Thoracic aorta (tissue), 2 donors: ENCODE measurements around the gene MPL. TPM values are rescaled to one million over a fixed set of nuclear protein-coding genes. Genes with fewer than 3 reads are reported as not detected.

Experiments used
- ATAC-seq: fragments of 150-250 bp; one replicate; pipeline ENCODE4 v1.8.0; 2017; ENCODE audit warnings: low read depth; ENCODE audit not compliant: insufficient number of reproducible peaks, low FRiP score
- DNase-seq: peaks from one replicate; pipeline ENCODE4 v3.0.0-alpha.2; 2020; ENCODE audit warnings: low spot score
- H3K27ac ChIP-seq, 2 donors: fragments of 200-600 bp; sonication (generic); 1 replicate in 1 of 2; 2 replicates in 1 of 2; pipeline ENCODE4 v1.5.1; 2016; ENCODE audit warnings: mild to moderate bottlenecking in 2 of 2, moderate library complexity in 2 of 2
- H3K27me3 ChIP-seq: fragments of 200-600 bp; sonication (generic); replicated peaks from 2 replicates; pipeline ENCODE4 v1.6.0; 2016; ENCODE audit warnings: mild to moderate bottlenecking; ENCODE audit not compliant: insufficient read depth
- H3K36me3 ChIP-seq: fragments of 200-600 bp; sonication (generic); one replicate; pipeline ENCODE4 v1.5.1; 2016
- H3K4me1 ChIP-seq, 2 donors: fragments of 200-600 bp; sonication (generic); 1 replicate in 1 of 2; 2 replicates in 1 of 2; pipeline versions ENCODE4 v1.5.1 to v1.6.0; 2016; ENCODE audit warnings: low read depth in 2 of 2, mild to moderate bottlenecking in 1 of 2; ENCODE audit not compliant: control insufficient read depth in 1 of 2
- H3K4me3 ChIP-seq: fragments of 200-600 bp; sonication (generic); 2 replicates; pipeline ENCODE4 v1.5.1; 2016; ENCODE audit warnings: mild to moderate bottlenecking
- H3K9me3 ChIP-seq: fragments of 200-600 bp; sonication (generic); 2 replicates; pipeline ENCODE4 v1.5.1; 2016
- total RNA-seq, 2 donors: library from RNA; depleted of rRNA; stranded (reverse); fragments of >200 nt; gene quantifications; one replicate each; pipeline versions ENCODE4 v1.1.0 to v1.2.3, GENCODE V29; 2016
- TF ChIP-seq, protein P1 (sequence below): fragments of 200-600 bp; sonication (generic); IDR thresholded peaks from one replicate; pipeline ENCODE4 v1.5.1; 2019; ENCODE audit warnings: antibody characterized with exemption

MPL gene
- total RNA-seq, 2 donors from 2014 or later = not detected

DNA sequence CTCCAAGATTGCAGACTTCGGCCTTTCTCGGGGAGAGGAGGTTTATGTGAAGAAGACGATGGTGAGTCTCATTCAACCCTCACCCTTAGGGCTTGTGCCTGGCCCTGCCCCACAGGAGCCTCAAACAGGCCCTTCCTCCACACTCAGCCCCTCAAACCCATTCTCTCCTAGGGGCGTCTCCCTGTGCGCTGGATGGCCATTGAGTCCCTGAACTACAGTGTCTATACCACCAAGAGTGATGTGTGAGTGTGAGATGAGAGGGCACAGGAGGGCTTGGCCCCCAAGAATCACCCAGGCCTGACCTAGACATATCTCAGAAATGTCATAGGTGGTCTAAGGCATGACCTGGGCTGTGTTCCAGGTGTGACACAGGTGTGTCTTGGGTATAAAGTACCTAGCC lies 18.3 kb upstream of the MPL start:
- Histone ChIP-seq H3K4me3 (no peak overlapping the region), H3K27ac (no peak overlapping the region), H3K4me1 (no peaks in the 10 kb centered on the region), H3K9me3 (no peaks in the 10 kb centered on the region), H3K36me3 (no peaks in the 10 kb centered on the region), H3K27me3 (no peaks in the 10 kb centered on the region)
- DNase-seq (no peak), ATAC-seq (no peak)
- TF ChIP-seq, protein P1, sequence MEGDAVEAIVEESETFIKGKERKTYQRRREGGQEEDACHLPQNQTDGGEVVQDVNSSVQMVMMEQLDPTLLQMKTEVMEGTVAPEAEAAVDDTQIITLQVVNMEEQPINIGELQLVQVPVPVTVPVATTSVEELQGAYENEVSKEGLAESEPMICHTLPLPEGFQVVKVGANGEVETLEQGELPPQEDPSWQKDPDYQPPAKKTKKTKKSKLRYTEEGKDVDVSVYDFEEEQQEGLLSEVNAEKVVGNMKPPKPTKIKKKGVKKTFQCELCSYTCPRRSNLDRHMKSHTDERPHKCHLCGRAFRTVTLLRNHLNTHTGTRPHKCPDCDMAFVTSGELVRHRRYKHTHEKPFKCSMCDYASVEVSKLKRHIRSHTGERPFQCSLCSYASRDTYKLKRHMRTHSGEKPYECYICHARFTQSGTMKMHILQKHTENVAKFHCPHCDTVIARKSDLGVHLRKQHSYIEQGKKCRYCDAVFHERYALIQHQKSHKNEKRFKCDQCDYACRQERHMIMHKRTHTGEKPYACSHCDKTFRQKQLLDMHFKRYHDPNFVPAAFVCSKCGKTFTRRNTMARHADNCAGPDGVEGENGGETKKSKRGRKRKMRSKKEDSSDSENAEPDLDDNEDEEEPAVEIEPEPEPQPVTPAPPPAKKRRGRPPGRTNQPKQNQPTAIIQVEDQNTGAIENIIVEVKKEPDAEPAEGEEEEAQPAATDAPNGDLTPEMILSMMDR = no peak

GRCh38 chr1:43319766-43320165 lies 17.9 kb upstream of the MPL start:
- Histone ChIP-seq H3K27me3 (no peaks in the 10 kb centered on the region), H3K4me3 (no peak overlapping the region), H3K4me1 (no peaks in the 10 kb centered on the region), H3K27ac (no peak overlapping the region), H3K9me3 (no peaks in the 10 kb centered on the region), H3K36me3 (no peaks in the 10 kb centered on the region)
- TF ChIP-seq, protein P1 = no peak
- ATAC-seq = no peak
- no peak for DNase-seq

DNA sequence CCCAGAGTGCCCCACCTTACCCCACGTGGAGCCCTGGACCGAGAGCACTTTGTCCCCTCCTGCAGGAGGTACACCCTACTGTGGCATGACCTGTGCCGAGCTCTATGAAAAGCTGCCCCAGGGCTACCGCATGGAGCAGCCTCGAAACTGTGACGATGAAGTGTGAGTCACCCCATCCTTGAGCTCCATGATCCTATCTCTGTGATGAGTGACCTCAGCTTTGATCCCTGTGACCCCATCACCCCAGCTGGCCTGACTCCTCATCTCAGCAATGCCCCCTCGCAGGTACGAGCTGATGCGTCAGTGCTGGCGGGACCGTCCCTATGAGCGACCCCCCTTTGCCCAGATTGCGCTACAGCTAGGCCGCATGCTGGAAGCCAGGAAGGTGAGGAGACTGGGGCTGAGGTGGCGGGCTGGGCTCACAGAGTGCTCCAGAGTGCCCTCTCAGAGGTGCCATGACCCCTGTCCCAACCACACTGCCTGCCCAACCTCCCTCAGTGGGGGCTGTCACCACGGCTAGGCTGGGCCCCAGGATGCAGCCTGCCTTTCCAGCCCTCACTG lies 16.2 kb upstream of the MPL start:
- no peaks in the 10 kb centered on the region for H3K9me3 ChIP-seq
- no peaks in the 10 kb centered on the region for H3K27me3 ChIP-seq
- no peak overlapping the region for H3K27ac ChIP-seq
- TF ChIP-seq, protein P1 = no peak
- no peak for ATAC-seq
- no peaks in the 10 kb centered on the region for H3K36me3 ChIP-seq
- no peaks in the 10 kb centered on the region for H3K4me1 ChIP-seq
- no peak overlapping the region for H3K4me3 ChIP-seq
- no peak for DNase-seq

DNA sequence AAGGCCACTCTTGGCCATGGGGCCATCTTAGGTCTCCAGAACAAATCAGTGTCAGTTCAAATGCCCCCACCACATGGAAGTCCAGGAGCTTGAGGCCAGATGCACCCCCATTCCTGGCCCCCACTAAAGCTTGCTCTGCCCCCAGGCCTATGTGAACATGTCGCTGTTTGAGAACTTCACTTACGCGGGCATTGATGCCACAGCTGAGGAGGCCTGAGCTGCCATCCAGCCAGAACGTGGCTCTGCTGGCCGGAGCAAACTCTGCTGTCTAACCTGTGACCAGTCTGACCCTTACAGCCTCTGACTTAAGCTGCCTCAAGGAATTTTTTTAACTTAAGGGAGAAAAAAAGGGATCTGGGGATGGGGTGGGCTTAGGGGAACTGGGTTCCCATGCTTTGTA lies 15.1 kb upstream of the MPL start:
- ATAC-seq (no peak), DNase-seq (no peak)
- H3K27ac ChIP-seq = no peak overlapping the region
- H3K36me3 ChIP-seq = no peaks in the 10 kb centered on the region
- H3K4me3 ChIP-seq = no peak overlapping the region
- no peaks in the 10 kb centered on the region for H3K4me1 ChIP-seq
- TF ChIP-seq, protein P1 = no peak
- H3K27me3 ChIP-seq = no peaks in the 10 kb centered on the region
- no peaks in the 10 kb centered on the region for H3K9me3 ChIP-seq

GRCh38 chr1:43324810-43325209 lies 12.8 kb upstream of the MPL start:
- Histone ChIP-seq H3K4me1 (no peaks in the 10 kb centered on the region), H3K27ac (no peak overlapping the region), H3K27me3 (no peaks in the 10 kb centered on the region), H3K9me3 (peaks cover 4% of the 10 kb centered on the region), H3K4me3 (no peak overlapping the region), H3K36me3 (no peaks in the 10 kb centered on the region)
- TF ChIP-seq, protein P1 = no peak
- ATAC-seq (no peak), DNase-seq (no peak)
